Measurements from ENCODE around the gene PKP3. TPM values are rescaled to one million over a fixed set of nuclear protein-coding genes. Genes with fewer than 3 reads are reported as not detected.

PKP3 gene
- total RNA-seq, 1 donor from 2014 or later = 0.85 TPM

DNA sequence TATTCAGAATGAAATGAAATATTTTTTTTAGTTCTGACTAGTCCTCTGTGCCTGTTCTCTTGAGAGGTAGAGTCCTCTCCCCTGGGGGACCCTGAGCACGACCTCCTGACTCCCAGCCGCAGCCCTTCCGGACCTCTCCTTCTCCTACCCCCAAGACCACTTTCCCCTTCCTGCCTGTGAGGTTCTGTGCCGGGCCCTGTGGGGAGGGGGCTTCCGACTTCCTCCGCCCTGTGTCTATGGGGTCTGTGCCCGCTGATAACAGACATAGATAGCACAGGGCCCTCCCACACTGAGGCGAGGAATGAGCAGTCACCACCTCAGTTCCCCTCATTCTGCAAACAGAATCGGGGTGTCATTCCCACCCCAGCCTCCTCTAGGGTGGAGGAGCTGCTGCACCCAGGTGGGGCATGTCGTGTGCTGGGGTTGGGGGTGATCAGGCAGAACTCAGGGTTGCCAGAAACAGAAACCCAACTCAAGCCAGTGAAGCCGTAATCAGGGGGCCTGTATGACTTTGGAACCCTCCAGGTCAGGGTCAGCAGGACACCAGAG, 11.9 kb upstream of the PKP3 start:
- no peak overlapping the region for H3K4me3 Mint-ChIP-seq (ENCODE audit: unreplicated experiment)
- no peak for DNase-seq (ENCODE audit: low spot score)
- H3K27me3 Mint-ChIP-seq (ENCODE audit: low read depth) = no peaks in the 10 kb centered on the region
- peaks cover 5% of the 10 kb centered on the region for H3K9me3 Mint-ChIP-seq (ENCODE audit: low read depth)
- H3K36me3 Mint-ChIP-seq (ENCODE audit: low read depth) = peaks cover 9% of the 10 kb centered on the region
- H3K4me1 Mint-ChIP-seq (ENCODE audit: low read depth) = peaks cover 2% of the 10 kb centered on the region
- TF ChIP-seq, protein P1, sequence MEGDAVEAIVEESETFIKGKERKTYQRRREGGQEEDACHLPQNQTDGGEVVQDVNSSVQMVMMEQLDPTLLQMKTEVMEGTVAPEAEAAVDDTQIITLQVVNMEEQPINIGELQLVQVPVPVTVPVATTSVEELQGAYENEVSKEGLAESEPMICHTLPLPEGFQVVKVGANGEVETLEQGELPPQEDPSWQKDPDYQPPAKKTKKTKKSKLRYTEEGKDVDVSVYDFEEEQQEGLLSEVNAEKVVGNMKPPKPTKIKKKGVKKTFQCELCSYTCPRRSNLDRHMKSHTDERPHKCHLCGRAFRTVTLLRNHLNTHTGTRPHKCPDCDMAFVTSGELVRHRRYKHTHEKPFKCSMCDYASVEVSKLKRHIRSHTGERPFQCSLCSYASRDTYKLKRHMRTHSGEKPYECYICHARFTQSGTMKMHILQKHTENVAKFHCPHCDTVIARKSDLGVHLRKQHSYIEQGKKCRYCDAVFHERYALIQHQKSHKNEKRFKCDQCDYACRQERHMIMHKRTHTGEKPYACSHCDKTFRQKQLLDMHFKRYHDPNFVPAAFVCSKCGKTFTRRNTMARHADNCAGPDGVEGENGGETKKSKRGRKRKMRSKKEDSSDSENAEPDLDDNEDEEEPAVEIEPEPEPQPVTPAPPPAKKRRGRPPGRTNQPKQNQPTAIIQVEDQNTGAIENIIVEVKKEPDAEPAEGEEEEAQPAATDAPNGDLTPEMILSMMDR (IDR thresholded peaks at IDR 0.05) = no peak
- H3K27ac Mint-ChIP-seq (ENCODE audit: unreplicated experiment) = no peak overlapping the region

DNA sequence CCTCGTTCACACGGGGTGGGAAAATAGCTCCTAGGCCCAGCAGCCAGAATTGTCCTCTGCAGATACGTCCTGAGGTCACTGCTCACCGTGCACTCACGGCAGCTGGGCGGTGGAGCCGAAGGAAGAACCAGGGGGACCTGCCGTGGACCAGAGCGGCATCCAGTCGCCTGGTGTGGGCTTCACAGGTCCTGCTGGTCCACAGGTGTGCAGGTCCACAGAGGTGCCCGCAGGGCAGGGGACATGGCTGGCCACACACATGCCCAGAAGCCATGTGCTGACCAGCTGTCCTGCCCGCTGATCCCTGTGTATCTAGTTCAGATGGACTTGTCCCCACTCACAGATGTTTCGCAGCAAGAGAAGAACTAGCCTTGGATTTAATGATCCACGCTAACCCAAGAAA, 10.6 kb upstream of the PKP3 start:
- no peak for DNase-seq (ENCODE audit: low spot score)
- Mint-ChIP-seq H3K4me1 (ENCODE audit: low read depth) (peaks cover 3% of the 10 kb centered on the region), H3K36me3 (ENCODE audit: low read depth) (peaks cover 4% of the 10 kb centered on the region), H3K9me3 (ENCODE audit: low read depth) (peaks cover 6% of the 10 kb centered on the region), H3K27ac (ENCODE audit: unreplicated experiment) (no peak overlapping the region), H3K4me3 (ENCODE audit: unreplicated experiment) (no peak overlapping the region), H3K27me3 (ENCODE audit: low read depth) (no peaks in the 10 kb centered on the region)
- TF ChIP-seq, protein P1 (IDR thresholded peaks at IDR 0.05) = no peak

DNA sequence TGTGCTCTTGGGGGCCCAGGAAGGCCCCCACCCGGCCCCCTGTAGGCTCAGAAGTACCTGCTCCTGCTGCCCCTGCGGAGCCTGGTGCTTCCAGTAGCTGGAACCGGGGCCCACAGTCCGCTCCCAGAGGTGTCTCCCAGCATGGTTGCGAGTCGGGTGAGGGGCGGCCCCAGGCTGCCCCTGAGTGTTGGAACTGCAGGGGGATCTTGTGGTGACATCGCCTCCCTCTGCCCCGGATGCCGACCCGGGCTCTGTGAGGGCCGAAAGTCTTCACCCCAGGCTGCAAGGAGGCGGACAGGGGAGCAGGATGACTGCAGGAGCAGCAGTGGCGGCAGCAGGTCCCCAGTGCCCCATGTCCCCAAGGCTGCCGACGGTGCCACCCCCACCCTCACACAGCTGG, 9.5 kb upstream of the PKP3 start:
- Mint-ChIP-seq H3K9me3 (ENCODE audit: low read depth) (peaks cover 6% of the 10 kb centered on the region), H3K36me3 (ENCODE audit: low read depth) (peaks cover 2% of the 10 kb centered on the region), H3K27me3 (ENCODE audit: low read depth) (no peaks in the 10 kb centered on the region), H3K4me1 (ENCODE audit: low read depth) (peaks cover 3% of the 10 kb centered on the region), H3K4me3 (ENCODE audit: unreplicated experiment) (no peak overlapping the region), H3K27ac (ENCODE audit: unreplicated experiment) (no peak overlapping the region)
- DNase-seq (ENCODE audit: low spot score) = no peak
- TF ChIP-seq, protein P1 (IDR thresholded peaks at IDR 0.05) = no peak

- TF ChIP-seq, protein P1 (IDR thresholded peaks at IDR 0.05) = no peak
- Mint-ChIP-seq H3K9me3 (ENCODE audit: low read depth) (peaks cover 6% of the 10 kb centered on the region), H3K27ac (ENCODE audit: unreplicated experiment) (no peak overlapping the region), H3K36me3 (ENCODE audit: low read depth) (peaks cover 2% of the 10 kb centered on the region), H3K4me3 (ENCODE audit: unreplicated experiment) (no peak overlapping the region), H3K27me3 (ENCODE audit: low read depth) (no peaks in the 10 kb centered on the region), H3K4me1 (ENCODE audit: low read depth) (peaks cover 3% of the 10 kb centered on the region)
- no peak for DNase-seq (ENCODE audit: low spot score)
These were observed 8.2 kb upstream of the PKP3 start for GRCh38 chr11:385594-386351.

DNA sequence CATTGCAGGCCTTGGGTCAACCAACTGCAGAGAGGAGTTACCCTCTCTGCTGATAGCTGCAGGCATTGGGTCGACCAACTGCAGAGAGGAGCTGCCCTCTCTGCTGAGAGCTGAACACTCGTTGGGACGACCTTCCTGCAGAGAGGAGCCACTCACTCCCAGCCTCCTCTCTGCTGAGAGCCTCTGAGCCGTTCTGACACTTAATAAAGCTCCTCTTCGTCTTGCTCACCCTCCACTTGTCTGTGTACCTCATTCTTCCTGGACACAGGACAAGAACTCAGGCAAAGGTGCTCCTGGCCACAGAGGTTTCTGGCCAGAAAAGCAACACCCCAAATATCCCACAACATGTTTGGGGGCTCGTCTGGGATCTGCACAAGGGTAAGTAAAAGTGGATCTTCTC, 7.5 kb upstream of the PKP3 start:
- no peak overlapping the region for H3K4me3 Mint-ChIP-seq (ENCODE audit: unreplicated experiment)

More for the DNA sequence above, 7.5 kb upstream of the PKP3 start:
- TF ChIP-seq, protein P1 (IDR thresholded peaks at IDR 0.05) = no peak
- DNase-seq (ENCODE audit: low spot score) = no peak
- no peaks in the 10 kb centered on the region for H3K27me3 Mint-ChIP-seq (ENCODE audit: low read depth)
- peaks cover 3% of the 10 kb centered on the region for H3K4me1 Mint-ChIP-seq (ENCODE audit: low read depth)
- peaks cover 6% of the 10 kb centered on the region for H3K9me3 Mint-ChIP-seq (ENCODE audit: low read depth)
- H3K27ac Mint-ChIP-seq (ENCODE audit: unreplicated experiment) = no peak overlapping the region
- H3K36me3 Mint-ChIP-seq (ENCODE audit: low read depth) = peaks cover 2% of the 10 kb centered on the region

All from chondrocyte (in vitro differentiated cells).